Measurements from ENCODE around the gene MAPK12.

The MAPK12 gene

GRCh38 chr22:50299785-50300619 is 38.5 kb upstream of the MAPK12 start:
- Histone ChIP-seq H3K4me1 (peaks cover 35% of the 10 kb centered on the region), H3K4me3 (ENCODE audit: low read depth, low read length) (no peak overlapping the region), H3K27me3 (ENCODE audit: control insufficient read depth, insufficient read depth, low read length) (no peaks in the 10 kb centered on the region), H3K79me2 (peaks cover 45% of the 10 kb centered on the region), H3K36me3 (ENCODE audit: control insufficient read depth, insufficient read depth, low read length) (no peaks in the 10 kb centered on the region), H3K9ac (no peak overlapping the region), H3K27ac (no peak overlapping the region), H3K9me3 (ENCODE audit: control insufficient read depth, low read length) (no peaks in the 10 kb centered on the region), H3K4me2 (ENCODE audit: low read length) (no peak overlapping the region), H2AFZ (no peak overlapping the region)
- no peak for TF ChIP-seq CTCF (IDR thresholded peaks at IDR 0.05)

- no peaks in the 10 kb centered on the region for H3K9me3 ChIP-seq (ENCODE audit: control insufficient read depth, low read length)
- H3K4me1 ChIP-seq, result peaks cover 36% of the 10 kb centered on the region
- H3K9ac ChIP-seq, result no peak overlapping the region
- no peak overlapping the region for H3K4me2 ChIP-seq (ENCODE audit: low read length)
- no peaks in the 10 kb centered on the region for H3K27me3 ChIP-seq (ENCODE audit: control insufficient read depth, insufficient read depth, low read length)
- no peak overlapping the region for H3K27ac ChIP-seq
- TF ChIP-seq CTCF (IDR thresholded peaks at IDR 0.05), result no peak
- no peak overlapping the region for H2AFZ ChIP-seq
- no peaks in the 10 kb centered on the region for H3K36me3 ChIP-seq (ENCODE audit: control insufficient read depth, insufficient read depth, low read length)
- H3K4me3 ChIP-seq (ENCODE audit: low read depth, low read length), result no peak overlapping the region
- peaks cover 42% of the 10 kb centered on the region for H3K79me2 ChIP-seq
These were observed 37.7 kb upstream of the MAPK12 start for GRCh38 chr22:50298937-50299784.

GRCh38 chr22:50298266-50298637 is 36.8 kb upstream of the MAPK12 start:
- no peak for TF ChIP-seq CTCF (IDR thresholded peaks at IDR 0.05)
- Histone ChIP-seq H3K27me3 (ENCODE audit: control insufficient read depth, insufficient read depth, low read length) (no peaks in the 10 kb centered on the region), H3K9ac (no peak overlapping the region), H2AFZ (no peak overlapping the region), H3K36me3 (ENCODE audit: control insufficient read depth, insufficient read depth, low read length) (no peaks in the 10 kb centered on the region), H3K27ac (no peak overlapping the region), H3K4me3 (ENCODE audit: low read depth, low read length) (no peak overlapping the region), H3K79me2 (peaks cover 42% of the 10 kb centered on the region), H3K4me1 (peaks cover 36% of the 10 kb centered on the region), H3K9me3 (ENCODE audit: control insufficient read depth, low read length) (no peaks in the 10 kb centered on the region), H3K4me2 (ENCODE audit: low read length) (no peak overlapping the region)

- Histone ChIP-seq H3K27me3 (ENCODE audit: control insufficient read depth, insufficient read depth, low read length) (no peaks in the 10 kb centered on the region), H3K9ac (no peak overlapping the region), H3K9me3 (ENCODE audit: control insufficient read depth, low read length) (no peaks in the 10 kb centered on the region), H3K4me1 (peaks cover 30% of the 10 kb centered on the region), H3K4me2 (ENCODE audit: low read length) (no peak overlapping the region), H2AFZ (no peak overlapping the region), H3K79me2 (peaks cover 41% of the 10 kb centered on the region), H3K4me3 (ENCODE audit: low read depth, low read length) (no peak overlapping the region), H3K36me3 (ENCODE audit: control insufficient read depth, insufficient read depth, low read length) (no peaks in the 10 kb centered on the region), H3K27ac (no peak overlapping the region)
- TF ChIP-seq CTCF (IDR thresholded peaks at IDR 0.05), result no peak
These were observed 36.2 kb upstream of the MAPK12 start for GRCh38 chr22:50297510-50298265.
